GM19395 (cell line): ENCODE data around the gene INPP5D.
"Not testable (repeated sequence)": the region's sequence is repeated elsewhere in the genome, so short reads cannot be mapped to it uniquely, and the experiment has no call there.

ENCODE experiments used
- ATAC-seq: cut with Tn5 transposase; IDR thresholded peaks from one replicate; pipeline ENCODE4 v1.9.1; 2021; ENCODE audit warnings: mild to moderate bottlenecking, moderate library complexity; ENCODE audit not compliant: unreplicated experiment

Gene INPP5D

DNA sequence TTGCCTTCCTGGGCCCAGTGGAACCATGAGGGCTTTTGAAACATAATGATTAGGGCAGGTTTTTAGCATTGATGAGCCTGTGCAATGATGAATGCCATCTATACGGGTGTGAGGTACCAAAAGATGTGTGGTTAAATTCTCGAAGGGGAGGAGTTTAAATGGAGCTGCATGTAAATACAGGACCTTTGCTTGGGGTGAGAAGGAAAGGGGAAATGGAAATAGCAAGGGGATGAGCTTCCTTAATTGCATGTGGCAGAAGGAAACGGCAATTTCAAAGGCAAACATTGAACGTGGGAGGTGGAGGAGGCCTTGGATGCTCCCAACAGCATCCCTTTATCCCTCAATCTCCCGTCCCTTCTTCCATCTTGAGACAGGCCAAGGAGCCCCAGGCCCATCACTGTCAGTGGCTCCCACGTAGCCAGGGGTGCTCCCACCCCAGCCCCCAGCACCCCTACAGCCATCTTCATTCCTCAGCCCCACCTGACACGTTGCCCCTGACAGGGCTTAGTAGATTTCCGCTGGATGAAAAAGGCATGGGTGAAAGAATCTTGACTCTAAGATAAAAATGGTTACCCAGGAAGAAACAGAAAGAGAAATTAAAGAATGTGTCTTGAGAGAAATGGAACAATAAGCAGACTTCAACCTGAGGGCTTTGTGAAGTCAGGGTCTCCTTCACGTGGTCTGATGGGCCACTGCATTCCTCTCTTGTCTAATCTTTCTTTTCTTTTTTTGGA is 32.5 kb downstream of the INPP5D start:
- peak; percentile 58 for ATAC-seq

DNA sequence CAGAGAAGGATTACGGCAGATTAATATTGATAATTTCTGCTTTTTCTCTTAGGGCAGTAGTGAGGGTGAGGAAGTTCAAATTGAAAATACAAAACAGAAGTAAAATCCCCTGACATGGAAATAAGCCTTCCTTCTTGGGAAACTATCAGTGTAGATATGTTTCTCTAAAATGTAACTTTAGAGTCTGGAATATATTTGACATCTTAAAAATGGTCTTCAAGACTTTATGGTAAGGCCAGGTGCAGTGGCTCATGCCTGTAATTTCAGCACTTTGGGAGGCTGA is 33.0 kb downstream of the INPP5D start:
- ATAC-seq: no peak

DNA sequence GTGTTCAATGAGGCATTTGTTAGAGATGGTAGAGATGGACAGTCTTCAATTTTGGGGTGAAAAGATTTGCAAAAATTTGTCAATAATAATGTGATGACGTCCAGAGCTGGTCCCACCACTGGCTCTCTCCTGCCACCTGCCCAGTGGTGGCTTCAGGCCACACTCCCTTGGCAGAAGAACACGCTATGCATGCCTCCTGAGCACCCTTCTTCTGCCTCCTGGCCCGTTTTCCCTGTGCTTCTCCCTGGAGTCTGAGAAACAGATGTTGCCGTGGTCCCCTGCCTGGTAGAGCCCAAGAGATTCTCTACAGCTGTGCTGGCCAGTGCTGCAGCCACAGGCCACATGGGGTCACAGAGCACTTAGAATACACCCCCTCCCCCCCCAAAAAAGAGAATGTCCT is 33.6 kb downstream of the INPP5D start:
- no peak for ATAC-seq

DNA sequence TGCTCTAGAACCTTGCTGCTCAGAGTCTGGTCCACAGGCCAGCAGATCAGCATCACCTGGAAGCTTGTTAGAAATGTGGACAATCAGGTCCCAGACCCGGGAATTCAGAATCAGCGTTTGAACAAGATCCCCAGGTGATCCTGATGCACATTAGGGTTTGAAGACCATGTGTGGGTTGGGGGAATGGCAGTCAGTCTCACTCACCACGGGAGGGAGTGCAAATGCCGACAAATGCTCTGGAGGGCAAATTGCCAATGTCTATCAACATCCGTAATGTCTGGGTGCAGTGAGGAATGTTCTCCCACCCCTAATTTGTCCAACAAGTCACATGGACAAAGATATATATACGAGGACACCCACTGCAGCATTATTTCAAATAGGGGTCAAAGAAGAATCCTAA is 34.5 kb downstream of the INPP5D start:
- ATAC-seq: no peak

DNA sequence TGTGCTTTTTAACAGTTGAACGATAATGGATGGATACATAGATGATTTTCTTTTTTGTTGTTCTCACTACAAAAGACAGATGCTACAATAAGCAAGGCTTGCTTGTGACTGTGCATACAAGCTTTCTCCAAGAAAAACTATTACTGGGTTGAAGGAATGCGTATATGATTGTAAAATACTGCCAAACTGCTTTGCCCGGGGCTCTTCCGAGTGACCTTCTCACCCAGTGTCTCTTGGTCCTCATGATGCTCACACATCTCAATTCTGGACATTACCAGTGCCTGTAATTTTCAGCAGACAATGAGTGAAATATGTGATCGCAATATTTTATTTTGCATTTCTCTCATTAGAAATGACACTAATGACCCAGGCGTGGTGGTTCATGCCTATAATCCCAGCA is 35.9 kb downstream of the INPP5D start:
- ATAC-seq: no peak

DNA sequence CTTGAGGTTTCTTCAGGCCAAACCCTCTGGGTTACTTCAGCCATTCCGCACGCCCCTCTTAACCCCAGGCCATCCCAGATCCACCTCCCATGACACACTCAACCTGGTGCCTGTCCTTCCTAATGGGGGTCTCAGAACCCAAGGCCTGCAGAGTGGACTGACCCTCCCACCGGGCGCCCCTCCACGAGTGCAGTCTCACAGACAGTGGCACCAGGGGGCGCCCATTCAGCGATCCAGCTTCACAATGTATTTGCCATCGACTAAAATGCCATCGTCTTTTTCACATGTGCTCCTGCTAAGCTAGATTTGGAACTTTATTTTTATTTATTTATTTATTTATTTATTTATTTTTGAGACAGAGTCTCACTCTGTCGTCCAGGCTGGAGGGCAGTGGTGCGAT is 38.5 kb downstream of the INPP5D start:
- ATAC-seq: no peak

DNA sequence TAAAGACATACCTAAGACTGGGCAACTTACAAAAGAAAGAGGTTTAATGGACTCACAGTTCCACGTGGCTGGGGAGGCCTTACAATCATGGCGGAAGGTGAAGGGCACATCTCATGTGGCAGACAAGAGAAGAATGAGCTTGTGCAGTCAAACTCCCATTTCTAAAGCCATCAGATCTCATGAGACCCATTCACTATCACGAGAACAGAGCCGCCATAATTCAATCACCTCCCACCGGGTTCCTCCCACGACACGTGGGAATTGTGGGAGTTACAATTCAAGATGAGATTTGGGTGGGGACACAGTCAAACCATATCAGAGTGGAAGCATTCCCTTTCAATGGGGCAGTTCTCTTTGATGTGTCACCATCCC is 39.7 kb downstream of the INPP5D start:
- not testable (repeated sequence) for ATAC-seq

DNA sequence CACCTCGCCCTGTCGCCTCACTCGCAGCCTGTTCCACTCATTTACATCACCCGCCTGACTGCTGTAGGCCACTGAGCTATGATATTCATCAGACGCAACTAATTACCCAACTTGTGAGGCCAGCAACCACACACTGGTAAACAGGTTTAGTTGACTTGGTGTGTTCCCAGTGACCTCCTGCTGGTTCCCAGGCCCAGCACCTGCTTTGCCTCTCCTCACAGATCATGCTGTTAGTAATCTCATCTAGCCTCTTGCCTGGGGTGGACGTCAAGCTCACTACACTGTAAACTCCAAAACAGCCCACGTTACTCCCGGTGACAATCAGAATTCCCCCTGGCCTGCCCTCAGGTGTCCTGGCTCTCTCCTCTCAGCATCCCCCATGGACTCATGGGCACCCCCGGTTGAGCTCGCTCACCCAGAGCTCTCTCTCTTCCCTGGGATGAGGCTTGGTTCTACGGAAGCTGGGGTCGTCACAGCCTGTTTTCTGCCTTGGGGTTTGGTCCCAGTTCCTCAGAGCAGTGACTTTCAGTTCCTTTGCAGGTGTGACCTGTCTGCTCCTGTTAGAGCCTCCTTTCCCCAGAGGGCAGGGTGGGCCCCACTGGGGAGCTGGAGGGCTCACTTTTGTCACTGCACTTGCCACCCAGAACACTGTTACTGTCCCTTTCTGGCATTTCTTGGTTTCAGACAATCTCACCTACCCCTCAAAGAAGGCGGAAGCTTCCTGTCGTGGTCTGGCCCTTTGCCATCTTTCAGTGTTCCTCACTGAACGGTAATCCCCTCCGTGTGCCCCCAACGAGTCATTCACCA is 40.3 kb downstream of the INPP5D start:
- ATAC-seq: peak; percentile 86

DNA sequence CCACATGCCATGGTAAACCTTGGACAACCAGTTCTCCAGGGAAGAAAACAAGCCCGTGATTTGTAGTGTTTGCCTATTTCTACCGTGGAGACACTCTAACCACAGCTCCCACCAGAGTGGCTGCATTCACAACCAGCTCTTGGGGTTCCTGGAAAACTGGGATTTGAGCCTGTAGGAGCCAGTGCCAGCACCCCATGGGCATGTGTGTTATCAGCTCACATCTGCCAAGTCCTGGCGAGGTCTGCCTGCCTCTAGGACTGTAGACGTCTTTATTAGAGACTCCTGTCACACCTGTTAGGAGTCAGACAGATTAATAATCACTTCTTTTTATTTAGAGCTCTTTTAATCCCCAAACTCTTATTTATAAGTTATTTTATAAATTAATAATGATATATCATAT is 41.0 kb downstream of the INPP5D start:
- no peak for ATAC-seq

DNA sequence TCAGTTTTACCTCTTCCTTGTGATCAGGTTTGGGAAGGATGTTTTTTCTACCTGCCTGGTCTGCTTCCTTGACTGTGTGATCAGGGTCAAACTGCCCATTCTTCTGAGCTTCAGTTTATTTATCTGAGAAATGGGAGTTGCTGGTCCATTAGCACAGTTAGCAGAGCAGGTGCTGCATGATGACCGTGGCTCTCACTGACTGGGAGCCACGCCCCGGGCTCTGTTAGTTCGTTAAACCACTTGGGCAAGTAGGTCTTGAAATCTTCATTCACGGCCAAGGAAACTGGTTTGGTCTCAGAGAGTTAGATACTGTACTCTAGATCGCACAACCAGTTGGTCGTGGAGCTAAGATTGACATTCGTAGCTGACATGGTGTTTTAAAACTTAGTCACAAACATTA is 41.7 kb downstream of the INPP5D start:
- no peak for ATAC-seq

DNA sequence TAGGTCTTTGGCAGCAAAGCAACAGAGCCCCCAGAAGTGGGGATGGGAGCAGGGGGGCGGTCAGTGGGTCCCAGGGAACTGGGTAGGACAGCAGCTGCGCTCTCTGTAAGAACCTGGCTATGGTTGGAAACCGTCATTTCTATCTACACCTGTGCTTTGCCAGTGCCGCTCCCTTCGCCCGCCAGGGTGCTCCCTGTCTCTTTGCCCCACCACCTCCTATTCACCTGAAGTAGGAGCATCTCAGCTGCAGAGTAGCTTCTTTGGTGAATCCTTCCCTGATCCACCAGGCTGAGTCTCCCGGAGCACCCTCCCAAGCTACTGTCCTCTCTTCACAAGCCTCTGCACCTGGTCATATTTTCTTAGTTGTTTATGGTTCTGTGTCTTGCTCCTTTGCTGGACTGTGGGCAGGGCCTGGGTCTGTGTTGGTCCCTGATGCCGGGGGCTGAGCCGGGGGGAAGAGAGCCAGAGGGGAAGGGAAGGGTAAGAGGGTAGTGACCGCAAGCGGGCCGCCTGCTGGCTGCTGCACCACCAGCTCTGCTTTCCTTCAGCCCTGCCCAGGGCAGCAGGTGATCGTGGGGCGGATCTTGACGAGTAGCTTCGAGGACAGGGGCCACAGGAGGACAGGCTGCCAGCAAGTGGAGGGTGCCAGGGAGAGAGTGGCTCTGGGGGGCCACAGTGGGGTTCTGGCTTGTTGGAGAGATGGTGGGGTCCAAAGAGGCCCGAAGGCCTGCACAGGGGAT is 45.2 kb downstream of the INPP5D start:
- ATAC-seq: no peak

DNA sequence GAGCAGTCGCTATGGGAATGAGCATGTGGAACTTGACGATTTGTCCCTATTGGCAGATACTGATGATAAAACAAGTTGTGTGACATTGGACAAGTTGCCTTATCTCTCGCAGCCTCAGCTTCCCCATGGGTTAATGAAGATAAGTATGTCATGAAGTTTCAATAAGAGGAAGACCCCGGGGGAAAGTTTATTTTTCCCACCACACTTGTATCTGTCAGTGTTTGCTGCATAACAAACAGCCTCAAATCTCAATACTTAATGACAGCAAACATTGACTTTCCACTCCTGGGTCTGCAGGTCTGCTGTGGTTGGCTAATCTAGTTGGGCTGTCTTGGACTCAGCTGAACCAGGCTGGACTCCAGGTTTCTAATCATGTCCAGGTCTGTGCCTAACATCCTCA is 45.8 kb downstream of the INPP5D start:
- ATAC-seq: no peak

DNA sequence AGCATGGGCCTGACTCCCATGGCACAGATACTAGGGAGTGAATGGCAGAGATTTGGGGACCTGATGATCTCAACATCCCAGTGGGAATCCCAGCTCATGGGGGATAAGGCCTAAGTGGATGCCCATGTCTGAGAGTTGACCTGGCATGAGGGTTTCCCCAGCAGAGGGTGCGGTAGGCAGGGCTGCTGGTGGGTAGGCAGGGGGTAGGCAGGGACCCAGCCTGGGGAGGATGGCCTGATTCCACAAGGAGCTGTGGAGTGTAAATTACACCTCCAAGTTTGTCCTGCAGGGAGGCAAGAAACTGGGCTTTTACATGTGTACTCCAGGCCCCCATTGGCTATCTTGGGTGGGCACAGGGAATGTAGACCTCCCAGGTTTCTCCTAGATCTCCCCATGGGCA is 46.9 kb downstream of the INPP5D start:
- ATAC-seq: no peak

DNA sequence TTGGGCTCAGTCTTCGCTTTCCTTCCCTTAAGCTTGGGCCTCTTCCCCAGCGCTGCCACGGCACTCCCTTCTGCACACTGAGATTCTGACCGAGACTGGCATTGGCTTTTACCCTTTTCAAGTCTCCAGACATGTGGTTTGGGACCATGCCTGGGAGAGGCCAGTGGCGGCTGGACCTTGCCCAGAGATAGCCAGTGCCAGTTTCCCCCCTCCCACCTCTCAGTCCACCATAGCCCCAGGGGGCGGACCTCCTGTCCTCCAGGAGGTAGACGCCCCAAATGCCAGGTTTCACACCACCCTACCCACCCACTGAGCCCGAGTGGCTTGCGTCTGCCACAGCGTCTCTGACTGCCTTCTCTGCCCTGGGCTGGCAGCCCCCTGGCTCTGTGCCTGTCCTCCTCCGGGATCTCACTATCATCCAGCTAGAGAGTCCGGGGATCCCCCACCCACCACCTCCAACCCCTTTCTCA is 47.7 kb downstream of the INPP5D start:
- ATAC-seq: no peak

DNA sequence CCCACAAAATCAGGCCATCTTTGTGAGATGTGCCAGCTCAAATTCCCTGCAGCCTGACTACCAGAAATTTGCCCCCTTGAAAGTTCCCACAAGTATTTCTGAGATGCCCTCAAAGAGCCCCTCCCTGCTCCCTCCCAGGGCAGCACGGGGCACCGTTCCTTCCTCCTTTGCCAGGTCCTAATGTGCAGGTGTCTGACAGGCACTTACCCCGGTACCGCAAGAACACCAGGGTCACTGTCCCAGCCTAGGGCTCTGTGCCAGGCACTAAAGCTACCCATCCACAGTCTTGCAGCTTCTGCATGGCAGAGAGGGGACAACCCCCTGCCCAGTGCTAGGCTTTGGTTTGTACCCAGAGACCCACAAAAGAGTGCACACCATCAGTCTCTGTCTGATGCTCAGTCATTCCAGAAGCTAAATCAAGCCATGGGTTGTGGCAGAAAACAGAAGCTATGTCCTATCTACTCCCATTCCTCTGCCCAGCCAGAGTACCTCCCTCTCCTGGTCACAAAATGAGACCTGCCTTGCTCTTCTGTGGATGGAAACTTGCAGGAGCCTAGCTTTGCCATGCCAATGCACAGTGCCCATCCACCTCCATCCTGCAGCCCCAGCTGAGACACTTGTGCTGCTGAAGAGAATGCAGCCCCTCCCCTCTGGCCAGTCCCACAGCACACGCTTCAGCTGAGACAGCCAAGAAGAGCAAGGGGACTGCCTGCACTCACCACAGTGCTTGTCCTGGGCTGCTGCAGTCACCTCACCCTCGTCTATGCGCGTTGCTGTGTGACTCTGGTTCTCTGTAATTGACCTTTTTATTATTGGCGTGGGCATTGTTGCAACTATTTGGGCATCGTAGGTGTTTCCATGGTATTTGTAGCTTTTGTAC is 48.7 kb downstream of the INPP5D start:
- no peak for ATAC-seq

DNA sequence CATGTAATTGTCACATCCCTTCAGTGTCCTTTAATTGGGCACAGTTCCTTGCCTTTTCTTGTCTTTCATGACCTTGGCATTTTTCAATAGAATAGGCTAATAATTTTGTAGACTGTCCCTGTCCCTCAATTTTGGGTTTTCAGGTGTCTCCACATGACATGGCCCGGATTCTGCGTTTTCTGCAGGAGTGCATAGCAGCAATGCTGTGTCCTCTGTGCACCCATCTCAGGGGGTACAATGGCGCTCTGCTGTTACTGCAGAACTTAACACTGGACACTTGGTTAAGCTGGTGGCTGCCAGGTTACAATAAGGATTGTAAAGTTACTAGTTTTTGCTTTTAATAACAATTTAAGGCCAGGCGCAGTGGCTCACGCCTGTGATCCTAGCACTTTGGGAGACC is 51.3 kb downstream of the INPP5D start:
- ATAC-seq: no peak

DNA sequence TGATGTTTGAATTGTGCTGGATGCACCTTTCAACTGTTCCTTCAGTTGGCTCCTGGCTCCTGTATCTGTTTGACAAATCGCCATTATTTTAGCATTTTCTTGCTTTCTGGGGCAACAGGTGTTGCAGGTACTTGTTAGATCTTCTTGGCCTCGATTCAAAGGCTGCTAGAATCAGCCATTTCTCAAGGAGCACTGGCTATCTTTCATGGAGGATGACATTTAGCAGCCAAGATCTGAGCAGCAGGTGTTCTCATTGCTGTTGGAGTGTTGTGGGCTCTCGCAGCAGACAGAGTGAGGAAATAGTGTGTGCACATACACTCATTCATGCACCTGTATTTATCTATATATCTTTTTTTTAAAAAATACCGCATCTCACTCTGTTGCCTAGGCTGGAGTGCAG is 52.2 kb downstream of the INPP5D start:
- no peak for ATAC-seq

DNA sequence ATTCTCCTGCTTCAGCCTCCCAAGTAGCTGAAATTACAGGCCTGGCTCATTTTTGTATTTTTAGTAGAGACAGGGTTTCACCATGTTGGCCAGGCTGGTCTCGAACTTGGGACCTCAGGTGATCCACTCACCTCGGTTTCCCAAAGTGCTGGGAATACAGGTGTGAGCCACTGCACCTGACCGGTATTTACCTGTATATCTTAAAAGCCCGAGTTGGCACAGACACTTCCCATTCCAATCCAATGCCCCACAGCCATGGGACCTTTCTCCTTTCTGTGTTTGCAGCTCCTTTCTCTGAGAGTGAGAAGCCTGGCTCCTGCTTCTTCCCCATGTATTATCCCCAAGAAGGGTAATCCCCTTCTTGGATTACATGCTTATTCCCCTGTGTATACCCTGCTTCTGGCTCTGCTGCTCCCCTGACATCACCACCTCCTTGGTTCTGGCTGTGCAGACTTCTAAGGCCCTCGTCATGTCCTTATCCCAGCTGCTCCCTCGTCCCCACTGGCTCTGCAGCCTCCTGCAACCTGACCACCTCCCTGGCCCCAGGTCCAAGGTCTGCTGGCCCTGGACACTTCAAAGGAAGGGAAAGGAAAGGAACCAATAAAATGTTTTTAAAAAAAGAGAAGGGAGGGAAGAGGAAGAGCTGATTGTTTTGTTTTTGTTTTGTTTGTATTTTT is 52.8 kb downstream of the INPP5D start:
- ATAC-seq: no peak

DNA sequence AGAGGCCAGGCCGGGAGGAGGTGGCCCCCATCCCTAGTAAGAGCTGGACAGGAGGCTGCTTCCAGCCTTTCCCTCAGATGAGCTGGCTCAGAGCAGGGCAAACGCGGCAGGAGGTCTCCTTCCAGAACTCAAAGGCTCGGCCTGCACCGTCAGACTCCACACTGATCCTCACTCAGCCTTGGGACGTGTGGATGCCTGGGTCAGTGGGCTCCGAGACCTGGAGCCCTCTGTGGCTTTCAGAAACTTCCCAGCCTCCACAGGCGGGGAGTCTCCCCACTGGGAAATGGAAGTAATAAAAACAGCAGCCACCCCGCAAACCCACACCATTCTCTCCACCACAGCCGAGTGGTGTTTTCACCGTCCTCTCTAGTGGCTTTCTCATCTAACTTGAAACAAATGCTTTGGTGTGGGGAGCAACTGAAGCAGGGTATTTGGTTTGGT is 54.3 kb downstream of the INPP5D start:
- no peak for ATAC-seq

DNA sequence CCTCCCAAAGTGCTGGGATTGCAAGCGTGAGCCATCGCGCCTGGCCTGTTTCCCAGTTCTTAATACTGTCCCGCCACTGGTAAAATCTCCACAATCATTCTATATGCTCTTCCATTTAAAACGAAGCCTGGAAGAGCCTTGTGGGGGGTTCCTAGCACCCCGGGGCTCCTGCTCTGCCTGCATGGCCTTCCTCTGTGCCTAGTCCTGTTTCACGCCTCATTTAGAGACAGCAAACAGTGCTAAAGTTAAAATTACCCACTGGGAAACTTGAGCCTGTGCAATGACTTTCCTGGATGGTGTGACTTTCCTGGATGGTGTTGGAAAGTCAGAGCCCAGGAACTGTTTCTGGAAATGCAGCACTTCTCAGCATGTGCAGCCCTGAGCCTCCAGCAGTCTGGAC is 55.0 kb downstream of the INPP5D start:
- no peak for ATAC-seq
